Gastrocnemius medialis (tissue), 4 donors: Measurements from ENCODE around the gene PIP4K2A. TPM values are rescaled to one million over a fixed set of nuclear protein-coding genes. Genes with fewer than 3 reads are reported as not detected.

Experiments used
- ATAC-seq, 2 donors: fragments of 150-250 bp; one replicate each; pipeline ENCODE4 v1.9.1; 2016
- DNase-seq, 2 donors: peaks; one replicate each; pipeline ENCODE4 v3.0.0-alpha.2; 2019
- H3K27ac ChIP-seq, 4 donors: fragments of 200-600 bp; sonication (generic); 1 replicate in 1 of 4; 2 replicates in 3 of 4; pipeline ENCODE4 v1.5.1; 2016 to 2018; ENCODE audit warnings: mild to moderate bottlenecking in 2 of 4, moderate library complexity in 1 of 4
- H3K27me3 ChIP-seq, 3 donors: fragments of 200-600 bp; sonication (generic) in 2 of 3; 1 replicate in 1 of 3; 2 replicates in 2 of 3; pipeline versions ENCODE4 v1.5.1 to v1.6.0; 2016 to 2019; ENCODE audit warnings: mild to moderate bottlenecking in 1 of 3, moderate library complexity in 1 of 3
- H3K36me3 ChIP-seq, 2 donors: fragments of 200-600 bp; sonication (generic) in 1 of 2; one replicate each; pipeline ENCODE4 v1.5.1; 2017 to 2018
- H3K4me1 ChIP-seq, 2 donors: fragments of 200-600 bp; sonication (generic) in 1 of 2; one replicate each; pipeline ENCODE4 v1.5.1; 2016 to 2017; ENCODE audit warnings: mild to moderate bottlenecking in 2 of 2
- H3K4me3 ChIP-seq, 4 donors: fragments of 200-600 bp; sonication (generic) in 3 of 4; 1 replicate in 1 of 4; 2 replicates in 3 of 4; pipeline ENCODE4 v1.5.1; 2016 to 2019; ENCODE audit warnings: mild to moderate bottlenecking in 2 of 4
- H3K9me3 ChIP-seq, 3 donors: fragments of 200-600 bp; sonication (generic) in 2 of 3; 1 replicate in 1 of 3; 2 replicates in 2 of 3; pipeline ENCODE4 v1.5.1; 2016 to 2019
- POLR2A ChIP-seq, 2 donors: fragments of 450-650 bp; IDR thresholded peaks; one replicate each; pipeline ENCODE4 v1.6.1; 2017; ENCODE audit warnings: antibody characterized with exemption in 2 of 2, mild to moderate bottlenecking in 2 of 2, moderate library complexity in 2 of 2
- in situ Hi-C, 4 donors: fragments of 200-750 bp; cut with MboI; loops; one replicate each; pipeline versions ENCODE4 v1.15.0 to v1.8.0; 2017; ENCODE audit warnings: low sequenced_read_pairs in 4 of 4
- intact Hi-C: fragments of 100-400 bp; cut with DNase I; formaldehyde crosslinking; loops from one replicate; pipeline ENCODE4 v1.15.1; 2023; ENCODE audit warnings: low total_unique reads
- total RNA-seq, 4 donors: library from RNA; depleted of rRNA; stranded (reverse); fragments of >200 nt; gene quantifications; one replicate each; pipeline versions ENCODE4 v1.1.0 to v1.2.3, GENCODE V29; 2016
- TF ChIP-seq, protein P1 (sequence below), 5 experiments: fragments of 450-650 bp in 3 of 5; fragments of 200-600 bp in 2 of 5; sonication (generic) in 2 of 5; IDR thresholded peaks in 4 of 5; conservative IDR thresholded peaks in 1 of 5; 1 replicate in 4 of 5; 2 replicates in 1 of 5; pipeline ENCODE4 v1.5.1; 2016 to 2019; ENCODE audit warnings: antibody characterized with exemption in 5 of 5, mild to moderate bottlenecking in 3 of 5, moderate library complexity in 3 of 5

Gene PIP4K2A
- total RNA-seq, 4 donors from 2014 or later = 3.9 to 7.5 (median 4.7) TPM

DNA sequence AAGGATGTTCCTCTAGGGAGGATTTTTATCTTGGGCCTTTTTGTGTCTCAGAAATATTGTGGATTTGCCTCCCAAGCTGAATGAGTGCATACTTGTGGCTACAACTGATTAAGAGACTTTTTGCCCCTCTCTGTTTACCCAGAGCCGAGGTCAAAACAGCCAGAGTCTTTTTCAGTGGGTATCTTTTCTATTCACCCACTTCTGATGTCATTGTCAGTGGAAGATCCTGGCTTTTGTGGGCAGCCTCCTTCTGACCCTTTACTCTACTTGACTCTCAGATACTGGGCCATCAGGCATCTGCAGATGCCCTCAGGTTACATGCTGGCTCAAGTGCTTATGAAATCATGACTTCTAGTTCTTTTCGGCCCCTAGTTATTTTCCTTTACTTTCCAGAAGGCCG lies 19.6 kb upstream of the PIP4K2A start:
- Histone ChIP-seq H3K36me3 (no peaks in the 10 kb centered on the region), H3K4me3 (no peak overlapping the region), H3K4me1 (no peaks in the 10 kb centered on the region), H3K9me3 (no peaks in the 10 kb centered on the region), H3K27ac (no peak overlapping the region), H3K27me3 (no peaks in the 10 kb centered on the region)
- TF ChIP-seq, protein P1, sequence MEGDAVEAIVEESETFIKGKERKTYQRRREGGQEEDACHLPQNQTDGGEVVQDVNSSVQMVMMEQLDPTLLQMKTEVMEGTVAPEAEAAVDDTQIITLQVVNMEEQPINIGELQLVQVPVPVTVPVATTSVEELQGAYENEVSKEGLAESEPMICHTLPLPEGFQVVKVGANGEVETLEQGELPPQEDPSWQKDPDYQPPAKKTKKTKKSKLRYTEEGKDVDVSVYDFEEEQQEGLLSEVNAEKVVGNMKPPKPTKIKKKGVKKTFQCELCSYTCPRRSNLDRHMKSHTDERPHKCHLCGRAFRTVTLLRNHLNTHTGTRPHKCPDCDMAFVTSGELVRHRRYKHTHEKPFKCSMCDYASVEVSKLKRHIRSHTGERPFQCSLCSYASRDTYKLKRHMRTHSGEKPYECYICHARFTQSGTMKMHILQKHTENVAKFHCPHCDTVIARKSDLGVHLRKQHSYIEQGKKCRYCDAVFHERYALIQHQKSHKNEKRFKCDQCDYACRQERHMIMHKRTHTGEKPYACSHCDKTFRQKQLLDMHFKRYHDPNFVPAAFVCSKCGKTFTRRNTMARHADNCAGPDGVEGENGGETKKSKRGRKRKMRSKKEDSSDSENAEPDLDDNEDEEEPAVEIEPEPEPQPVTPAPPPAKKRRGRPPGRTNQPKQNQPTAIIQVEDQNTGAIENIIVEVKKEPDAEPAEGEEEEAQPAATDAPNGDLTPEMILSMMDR (IDR thresholded peaks at IDR 0.05 in 4 of 5, conservative IDR thresholded peaks at IDR 0.05 in 1 of 5) = no peak
- no peak for TF ChIP-seq POLR2A (IDR thresholded peaks at IDR 0.05)
- no peak for ATAC-seq
- intact Hi-C loops = no loop called here
- no peak for DNase-seq
- in situ Hi-C loops = no loop called here

DNA sequence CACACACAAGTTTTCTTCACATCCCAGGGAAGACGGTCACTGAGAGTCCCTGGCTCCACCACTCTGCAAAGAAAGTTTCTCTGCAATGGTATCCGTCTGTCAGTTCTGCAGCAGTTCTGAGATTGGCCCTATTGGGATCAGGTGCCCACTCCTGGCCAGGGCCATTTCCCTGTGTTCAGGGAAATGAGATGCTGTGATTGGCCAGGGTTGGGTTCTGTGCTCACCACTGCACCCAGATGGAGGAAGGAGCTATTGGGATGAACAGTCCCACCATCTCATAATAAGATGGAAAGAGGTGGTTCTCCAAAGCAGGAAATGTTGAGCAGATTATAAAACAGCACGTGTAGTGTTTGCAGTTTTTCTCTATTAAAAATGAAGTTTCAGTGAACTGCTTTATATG lies 13.3 kb upstream of the PIP4K2A start:
- no peak overlapping the region for H3K4me3 ChIP-seq
- no peak for DNase-seq
- H3K27me3 ChIP-seq = no peaks in the 10 kb centered on the region
- in situ Hi-C loops (no loop called here), intact Hi-C loops (no loop called here)
- H3K9me3 ChIP-seq = no peaks in the 10 kb centered on the region
- H3K36me3 ChIP-seq = no peaks in the 10 kb centered on the region
- no peaks in the 10 kb centered on the region for H3K4me1 ChIP-seq
- no peak for TF ChIP-seq POLR2A (IDR thresholded peaks at IDR 0.05)
- TF ChIP-seq, protein P1 (IDR thresholded peaks at IDR 0.05 in 4 of 5, conservative IDR thresholded peaks at IDR 0.05 in 1 of 5) = no peak
- no peak overlapping the region for H3K27ac ChIP-seq
- ATAC-seq = no peak

DNA sequence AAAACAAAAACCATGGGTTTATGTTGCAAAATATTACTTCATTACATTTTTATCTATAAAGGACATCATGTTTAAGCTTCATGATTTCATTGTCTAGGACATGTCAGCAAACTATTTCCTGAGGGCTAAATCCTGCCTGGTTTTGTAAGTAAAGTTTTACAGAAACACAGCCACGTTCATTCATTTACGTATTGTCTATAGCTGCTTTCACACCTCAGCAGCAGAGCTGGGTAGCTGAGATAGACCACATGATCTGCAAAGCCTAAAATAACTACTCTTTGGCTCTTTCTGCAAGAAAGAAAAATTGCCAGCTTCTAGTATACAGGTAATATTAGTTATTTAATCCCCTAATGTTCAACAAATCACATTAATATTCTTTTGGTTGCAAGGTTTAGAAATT lies 12.7 kb upstream of the PIP4K2A start:
- intact Hi-C loops (no loop called here), in situ Hi-C loops (no loop called here)
- no peaks in the 10 kb centered on the region for H3K27me3 ChIP-seq
- H3K27ac ChIP-seq = no peak overlapping the region
- no peak for DNase-seq
- H3K36me3 ChIP-seq = no peaks in the 10 kb centered on the region
- no peak for TF ChIP-seq POLR2A (IDR thresholded peaks at IDR 0.05)
- TF ChIP-seq, protein P1 (IDR thresholded peaks at IDR 0.05 in 4 of 5, conservative IDR thresholded peaks at IDR 0.05 in 1 of 5) = no peak
- no peaks in the 10 kb centered on the region for H3K4me1 ChIP-seq
- no peak for ATAC-seq
- H3K4me3 ChIP-seq = no peak overlapping the region
- H3K9me3 ChIP-seq = no peaks in the 10 kb centered on the region

DNA sequence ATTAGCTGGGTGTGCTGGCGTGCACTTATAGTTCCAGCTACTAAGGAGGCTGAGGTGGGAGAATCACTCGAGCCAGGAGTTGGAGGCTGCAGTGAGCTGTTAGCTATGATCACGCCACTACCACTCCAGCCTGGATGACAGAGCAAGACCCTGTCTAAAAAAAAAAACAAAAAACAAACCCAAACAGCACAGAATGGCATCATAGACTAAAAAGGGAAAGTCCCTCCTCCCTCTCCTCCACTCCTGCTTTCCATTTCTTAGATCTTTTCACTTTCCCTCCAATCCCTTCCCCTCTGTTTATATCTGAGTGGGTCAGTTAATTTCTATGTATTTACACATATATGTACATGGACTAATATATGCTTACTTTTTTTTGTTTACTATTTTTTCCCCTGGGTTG lies 10.4 kb upstream of the PIP4K2A start:
- H3K4me3 ChIP-seq = no peak overlapping the region
- no peaks in the 10 kb centered on the region for H3K9me3 ChIP-seq
- H3K36me3 ChIP-seq = no peaks in the 10 kb centered on the region
- no peak for DNase-seq
- no peak for ATAC-seq
- intact Hi-C loops (no loop called here), in situ Hi-C loops (no loop called here)
- no peaks in the 10 kb centered on the region for H3K27me3 ChIP-seq
- H3K27ac ChIP-seq = no peak overlapping the region
- H3K4me1 ChIP-seq = no peaks in the 10 kb centered on the region
- TF ChIP-seq, protein P1 (IDR thresholded peaks at IDR 0.05 in 4 of 5, conservative IDR thresholded peaks at IDR 0.05 in 1 of 5) = no peak
- no peak for TF ChIP-seq POLR2A (IDR thresholded peaks at IDR 0.05)

DNA sequence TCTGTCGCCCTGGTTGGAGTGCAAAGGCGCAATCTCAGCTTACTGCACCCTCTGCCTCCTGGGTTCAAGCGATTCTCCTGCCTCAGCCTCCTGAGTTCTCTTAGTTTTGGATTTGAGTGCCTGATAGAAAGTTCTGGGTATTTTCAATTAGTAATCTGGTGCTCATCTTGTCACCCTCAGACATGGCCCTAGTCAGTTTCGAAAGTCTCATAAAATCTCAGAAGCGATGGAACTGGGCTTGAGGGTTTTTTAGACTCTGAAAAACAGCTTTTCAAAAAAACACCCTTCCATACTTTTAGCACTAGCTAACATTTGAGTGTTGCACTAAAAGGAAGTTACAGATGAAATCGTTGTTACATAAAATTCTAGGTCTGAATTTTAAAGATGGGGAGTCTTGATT lies 9.4 kb upstream of the PIP4K2A start:
- Histone ChIP-seq H3K27me3 (no peaks in the 10 kb centered on the region), H3K4me3 (no peak overlapping the region), H3K36me3 (no peaks in the 10 kb centered on the region), H3K27ac (no peak overlapping the region), H3K4me1 (no peaks in the 10 kb centered on the region), H3K9me3 (no peaks in the 10 kb centered on the region)
- no peak for TF ChIP-seq POLR2A (IDR thresholded peaks at IDR 0.05)
- TF ChIP-seq, protein P1 (IDR thresholded peaks at IDR 0.05 in 4 of 5, conservative IDR thresholded peaks at IDR 0.05 in 1 of 5) = no peak
- in situ Hi-C loops (no loop called here), intact Hi-C loops (no loop called here)
- ATAC-seq (no peak), DNase-seq (no peak)
